Sigmoid colon (tissue), 4 donors: ENCODE results near the gene MAGIX.

Experiments used
- POLR2A ChIP-seq, 2 donors: fragments of 450-650 bp; IDR thresholded peaks; one replicate each; pipeline ENCODE4 v1.6.1; 2016; ENCODE audit warnings: antibody characterized with exemption in 2 of 2, mild to moderate bottlenecking in 2 of 2, moderate library complexity in 2 of 2
- POLR2AphosphoS5 ChIP-seq, 4 donors: sonication (generic); formaldehyde crosslinking; IDR thresholded peaks; one replicate each; pipeline ENCODE4 v1.6.1; 2017; ENCODE audit warnings: antibody characterized with exemption in 4 of 4
- TF ChIP-seq, protein P1 (sequence below), 4 experiments: fragments of 450-650 bp in 3 of 4; fragments of 200-600 bp in 1 of 4; IDR thresholded peaks; one replicate each; pipeline ENCODE4 v1.5.1; 2016 to 2019; ENCODE audit warnings: antibody characterized with exemption in 4 of 4, mild to moderate bottlenecking in 3 of 4, moderate library complexity in 2 of 4

- TF ChIP-seq, protein P1, sequence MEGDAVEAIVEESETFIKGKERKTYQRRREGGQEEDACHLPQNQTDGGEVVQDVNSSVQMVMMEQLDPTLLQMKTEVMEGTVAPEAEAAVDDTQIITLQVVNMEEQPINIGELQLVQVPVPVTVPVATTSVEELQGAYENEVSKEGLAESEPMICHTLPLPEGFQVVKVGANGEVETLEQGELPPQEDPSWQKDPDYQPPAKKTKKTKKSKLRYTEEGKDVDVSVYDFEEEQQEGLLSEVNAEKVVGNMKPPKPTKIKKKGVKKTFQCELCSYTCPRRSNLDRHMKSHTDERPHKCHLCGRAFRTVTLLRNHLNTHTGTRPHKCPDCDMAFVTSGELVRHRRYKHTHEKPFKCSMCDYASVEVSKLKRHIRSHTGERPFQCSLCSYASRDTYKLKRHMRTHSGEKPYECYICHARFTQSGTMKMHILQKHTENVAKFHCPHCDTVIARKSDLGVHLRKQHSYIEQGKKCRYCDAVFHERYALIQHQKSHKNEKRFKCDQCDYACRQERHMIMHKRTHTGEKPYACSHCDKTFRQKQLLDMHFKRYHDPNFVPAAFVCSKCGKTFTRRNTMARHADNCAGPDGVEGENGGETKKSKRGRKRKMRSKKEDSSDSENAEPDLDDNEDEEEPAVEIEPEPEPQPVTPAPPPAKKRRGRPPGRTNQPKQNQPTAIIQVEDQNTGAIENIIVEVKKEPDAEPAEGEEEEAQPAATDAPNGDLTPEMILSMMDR (IDR thresholded peaks at IDR 0.05), result no peak
- TF ChIP-seq POLR2A (IDR thresholded peaks at IDR 0.05), result no peak
- no peak for TF ChIP-seq POLR2AphosphoS5 (IDR thresholded peaks at IDR 0.05)
Observed at GRCh38 chrX:49129427-49129826, 33.1 kb upstream of the MAGIX start.
